Mucosa of stomach (tissue), 1 donor: ENCODE results near the gene SMOC2.

Experiments
- H3K27me3 ChIP-seq: one replicate; pipeline ENCODE4 v1.7.0; 2013; ENCODE audit warnings: mild to moderate bottlenecking, low read length; ENCODE audit not compliant: control insufficient read depth, insufficient read depth
- H3K36me3 ChIP-seq: one replicate; pipeline ENCODE4 v1.7.0; 2013; ENCODE audit warnings: low read length; ENCODE audit not compliant: control insufficient read depth, insufficient read depth
- H3K4me1 ChIP-seq: one replicate; pipeline ENCODE4 v1.7.0; 2013; ENCODE audit warnings: mild to moderate bottlenecking, low read length; ENCODE audit not compliant: control insufficient read depth, insufficient read depth
- H3K4me3 ChIP-seq: one replicate; pipeline ENCODE4 v1.7.0; 2013; ENCODE audit warnings: low read length
- H3K9ac ChIP-seq: one replicate; pipeline ENCODE4 v1.7.0; 2013; ENCODE audit warnings: mild to moderate bottlenecking, low read length, moderate library complexity
- H3K9me3 ChIP-seq: one replicate; pipeline ENCODE4 v1.7.0; 2013; ENCODE audit warnings: mild to moderate bottlenecking, low read length, moderate library complexity; ENCODE audit not compliant: control insufficient read depth
- donor health status: Pancreatic carcinoma.

The SMOC2 gene

GRCh38 chr6:168455847-168456530 lies 15.0 kb downstream of the SMOC2 start:
- Histone ChIP-seq H3K9ac (no peak overlapping the region), H3K4me3 (no peak overlapping the region), H3K9me3 (no peaks in the 10 kb centered on the region), H3K36me3 (no peaks in the 10 kb centered on the region), H3K27me3 (peaks cover 3% of the 10 kb centered on the region), H3K4me1 (no peaks in the 10 kb centered on the region)

GRCh38 chr6:168456907-168457652 lies 16.1 kb downstream of the SMOC2 start:
- no peak overlapping the region for H3K4me3 ChIP-seq
- no peak overlapping the region for H3K9ac ChIP-seq
- H3K27me3 ChIP-seq, result peaks cover 3% of the 10 kb centered on the region
- no peaks in the 10 kb centered on the region for H3K4me1 ChIP-seq
- H3K36me3 ChIP-seq, result no peaks in the 10 kb centered on the region
- no peaks in the 10 kb centered on the region for H3K9me3 ChIP-seq

GRCh38 chr6:168457653-168457934 lies 16.6 kb downstream of the SMOC2 start:
- Histone ChIP-seq H3K4me3 (no peak overlapping the region), H3K27me3 (peaks cover 3% of the 10 kb centered on the region), H3K36me3 (no peaks in the 10 kb centered on the region), H3K9me3 (no peaks in the 10 kb centered on the region), H3K4me1 (no peaks in the 10 kb centered on the region), H3K9ac (no peak overlapping the region)

GRCh38 chr6:168458101-168458500 lies 17.1 kb downstream of the SMOC2 start:
- Histone ChIP-seq H3K9ac (no peak overlapping the region), H3K4me1 (no peaks in the 10 kb centered on the region), H3K9me3 (no peaks in the 10 kb centered on the region), H3K4me3 (no peak overlapping the region), H3K27me3 (peaks cover 3% of the 10 kb centered on the region), H3K36me3 (no peaks in the 10 kb centered on the region)

GRCh38 chr6:168459572-168459971 lies 18.6 kb downstream of the SMOC2 start:
- Histone ChIP-seq H3K36me3 (no peaks in the 10 kb centered on the region), H3K9ac (no peak overlapping the region), H3K4me1 (no peaks in the 10 kb centered on the region), H3K9me3 (no peaks in the 10 kb centered on the region), H3K4me3 (no peak overlapping the region), H3K27me3 (no peaks in the 10 kb centered on the region)

GRCh38 chr6:168462289-168462853 lies 21.4 kb downstream of the SMOC2 start:
- Histone ChIP-seq H3K27me3 (no peaks in the 10 kb centered on the region), H3K9ac (no peak overlapping the region), H3K36me3 (no peaks in the 10 kb centered on the region), H3K9me3 (no peaks in the 10 kb centered on the region), H3K4me3 (no peak overlapping the region), H3K4me1 (no peaks in the 10 kb centered on the region)

GRCh38 chr6:168464546-168464945 lies 23.6 kb downstream of the SMOC2 start:
- Histone ChIP-seq H3K9me3 (no peaks in the 10 kb centered on the region), H3K4me3 (no peak overlapping the region), H3K4me1 (no peaks in the 10 kb centered on the region), H3K9ac (no peak overlapping the region), H3K27me3 (no peaks in the 10 kb centered on the region), H3K36me3 (no peaks in the 10 kb centered on the region)

- no peak overlapping the region for H3K4me3 ChIP-seq
- H3K36me3 ChIP-seq, result no peaks in the 10 kb centered on the region
- H3K9ac ChIP-seq, result no peak overlapping the region
- no peaks in the 10 kb centered on the region for H3K4me1 ChIP-seq
- H3K27me3 ChIP-seq, result no peaks in the 10 kb centered on the region
- H3K9me3 ChIP-seq, result no peaks in the 10 kb centered on the region
Measured at GRCh38 chr6:168468045-168468444, 27.1 kb downstream of the SMOC2 start.

GRCh38 chr6:168469521-168469920 lies 28.5 kb downstream of the SMOC2 start:
- Histone ChIP-seq H3K4me3 (no peak overlapping the region), H3K9ac (no peak overlapping the region), H3K36me3 (no peaks in the 10 kb centered on the region), H3K27me3 (no peaks in the 10 kb centered on the region), H3K9me3 (no peaks in the 10 kb centered on the region), H3K4me1 (no peaks in the 10 kb centered on the region)

GRCh38 chr6:168469926-168470325 lies 28.9 kb downstream of the SMOC2 start:
- Histone ChIP-seq H3K27me3 (no peaks in the 10 kb centered on the region), H3K4me3 (no peak overlapping the region), H3K9me3 (no peaks in the 10 kb centered on the region), H3K9ac (no peak overlapping the region), H3K36me3 (no peaks in the 10 kb centered on the region), H3K4me1 (no peaks in the 10 kb centered on the region)

GRCh38 chr6:168472363-168472762 lies 31.4 kb downstream of the SMOC2 start:
- Histone ChIP-seq H3K9me3 (no peaks in the 10 kb centered on the region), H3K4me3 (no peak overlapping the region), H3K9ac (no peak overlapping the region), H3K36me3 (no peaks in the 10 kb centered on the region), H3K27me3 (no peaks in the 10 kb centered on the region), H3K4me1 (no peaks in the 10 kb centered on the region)

GRCh38 chr6:168473197-168473596 lies 32.2 kb downstream of the SMOC2 start:
- no peaks in the 10 kb centered on the region for H3K9me3 ChIP-seq
- H3K36me3 ChIP-seq, result no peaks in the 10 kb centered on the region
- no peaks in the 10 kb centered on the region for H3K4me1 ChIP-seq
- no peak overlapping the region for H3K9ac ChIP-seq
- H3K27me3 ChIP-seq, result no peaks in the 10 kb centered on the region
- no peak overlapping the region for H3K4me3 ChIP-seq
